PC-3 (cell line): ENCODE measurements around the gene TMEM127. TPM values are rescaled to one million over a fixed set of nuclear protein-coding genes. Genes with fewer than 3 reads are reported as not detected.

ENCODE experiments used
- ATAC-seq: fragments of 200-7000 bp; cut with Tn5 transposase; 2 replicates; pipeline ENCODE4 v1.9.1; 2020; ENCODE audit warnings: mild to moderate bottlenecking, moderate library complexity
- BruUV-seq: library from RNA; stranded (reverse); fragments of 400-500 nt; replicated peaks from 2 replicates; lab custom pipeline; 2021; lab: Mats Ljungman, UMichigan
- CTCF ChIA-PET: fragments of 300-600 bp; sonication (Branson Sonifier 250); formaldehyde crosslinking; loops from one replicate; lab custom pipeline; 2022; ENCODE audit warnings: antibody characterized with exemption; lab: Charles Lee
- POLR2A ChIA-PET: fragments of 300-600 bp; sonication (Branson Sonifier 250); formaldehyde crosslinking; loops from one replicate; lab custom pipeline; 2022; ENCODE audit warnings: antibody characterized with exemption; ENCODE audit not compliant: unreplicated experiment; lab: Charles Lee
- DNase-seq: peaks from one replicate; pipeline ENCODE4 v3.0.0-alpha.2; 2015
- H2AFZ ChIP-seq: fragments of 300-600 bp; sonication (generic); 2 replicates; pipeline ENCODE4 v1.6.0; 2016; ENCODE audit warnings: antibody characterized with exemption, low read length
- H3F3A ChIP-seq: fragments of 300-600 bp; sonication (generic); one replicate; pipeline ENCODE4 v1.6.0; 2017; ENCODE audit warnings: antibody characterized with exemption, low read length, control low read depth, mild to moderate bottlenecking; ENCODE audit not compliant: unreplicated experiment
- H3K27ac ChIP-seq: fragments of 300-600 bp; sonication (generic); 2 replicates; pipeline ENCODE4 v1.5.1; 2016; ENCODE audit warnings: mild to moderate bottlenecking, low read length
- H3K27me3 ChIP-seq: fragments of 300-600 bp; sonication (generic); 2 replicates; pipeline ENCODE4 v1.6.1; 2016; ENCODE audit warnings: low read length, mixed read lengths
- H3K36me3 ChIP-seq: fragments of 300-600 bp; sonication (generic); 2 replicates; pipeline ENCODE4 v1.6.1; 2016; ENCODE audit warnings: low read depth, mixed run types, low read length, mixed read lengths
- H3K4me1 ChIP-seq: fragments of 300-600 bp; sonication (generic); 2 replicates; pipeline ENCODE4 v1.5.1; 2016; ENCODE audit warnings: low read length; ENCODE audit not compliant: insufficient read depth
- H3K4me2 ChIP-seq: fragments of 300-600 bp; sonication (generic); 2 replicates; pipeline ENCODE4 v1.6.0; 2016; ENCODE audit warnings: low read length
- H3K4me3 ChIP-seq: fragments of 300-600 bp; sonication (generic); 2 replicates; pipeline ENCODE4 v1.5.1; 2016; ENCODE audit warnings: mild to moderate bottlenecking, low read length, mixed read lengths
- H3K79me2 ChIP-seq: fragments of 300-600 bp; sonication (generic); 2 replicates; pipeline ENCODE4 v1.6.1; 2017; ENCODE audit warnings: low read length, mixed read lengths
- H3K9ac ChIP-seq: fragments of 300-600 bp; sonication (generic); 2 replicates; pipeline ENCODE4 v1.6.0; 2016; ENCODE audit warnings: mild to moderate bottlenecking, low read length
- H3K9me2 ChIP-seq: fragments of 300-600 bp; sonication (generic); replicated peaks from 2 replicates; pipeline ENCODE4 v1.6.1; 2016; ENCODE audit warnings: mixed run types, low read length, mixed read lengths
- H3K9me3 ChIP-seq: fragments of 300-600 bp; sonication (generic); 2 replicates; pipeline ENCODE4 v1.6.1; 2016; ENCODE audit warnings: low read length, mixed read lengths
- H4K20me1 ChIP-seq: fragments of 300-600 bp; sonication (generic); 2 replicates; pipeline ENCODE4 v1.6.1; 2016; ENCODE audit warnings: low read length, mixed read lengths
- EZH2 ChIP-seq: fragments of 300-600 bp; sonication (generic); IDR thresholded peaks from one replicate; pipeline ENCODE4 v1.6.1; 2017; ENCODE audit warnings: antibody characterized with exemption, mild to moderate bottlenecking, low read length; ENCODE audit not compliant: unreplicated experiment
- EZH2phosphoT487 ChIP-seq: fragments of 300-600 bp; sonication (generic); IDR thresholded peaks from 2 replicates; pipeline ENCODE4 v1.6.1; 2018; ENCODE audit warnings: mild to moderate bottlenecking, antibody characterized with exemption, low read length, borderline replicate concordance
- intact Hi-C: fragments of 100-400 bp; cut with micrococcal nuclease; formaldehyde crosslinking; loops from 2 replicates; pipeline ENCODE4 v1.9.0; 2023
- total RNA-seq: library from RNA; depleted of rRNA; stranded (reverse); fragments of >200 nt; gene quantifications from 2 replicates; pipeline ENCODE4 v1.2.3, GENCODE V29; 2014
- TF ChIP-seq, protein P1 (sequence below): fragments of 300-600 bp; sonication (generic); conservative IDR thresholded peaks from 2 replicates; pipeline ENCODE4 v1.5.1; 2017; ENCODE audit warnings: antibody characterized with exemption, low read depth, mild to moderate bottlenecking, low read length

TMEM127 gene
- total RNA-seq, 1 experiment from 2014 or later, result 31.9 TPM

DNA sequence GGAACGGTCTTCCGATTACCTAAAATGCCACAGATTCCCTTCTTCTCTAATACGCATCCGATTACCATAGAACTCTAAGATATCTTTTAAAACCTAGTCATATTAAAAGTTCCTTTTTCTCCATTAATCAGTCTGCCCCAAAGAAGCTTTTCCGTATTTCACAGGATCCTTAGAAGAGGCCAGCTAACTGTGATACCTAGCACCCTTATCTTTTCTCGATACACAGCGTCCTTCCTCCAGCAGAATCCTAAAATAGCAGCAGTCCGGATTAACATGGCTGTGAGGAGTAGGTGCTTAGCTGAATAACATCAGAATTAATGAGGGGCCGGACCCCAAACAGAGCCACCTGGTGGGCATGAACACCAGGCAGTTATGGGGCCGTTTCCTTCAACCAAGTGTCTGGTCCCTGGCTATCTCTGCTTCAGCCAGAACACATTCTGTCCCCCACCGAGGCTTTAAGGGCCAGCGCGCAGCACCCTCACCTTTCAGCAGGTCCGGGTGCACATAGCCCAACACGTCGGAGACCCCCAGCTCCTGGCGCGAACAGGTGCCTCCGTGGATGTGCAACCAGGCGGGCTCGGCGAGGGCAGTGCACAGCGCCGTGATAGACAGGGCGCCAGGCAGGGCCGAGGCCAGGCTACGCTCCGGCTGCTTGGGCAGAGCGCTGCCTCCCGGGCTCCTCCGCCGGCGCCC, 995 bp downstream of the TMEM127 start:
- TF ChIP-seq EZH2, result no peak
- TF ChIP-seq, protein P1, sequence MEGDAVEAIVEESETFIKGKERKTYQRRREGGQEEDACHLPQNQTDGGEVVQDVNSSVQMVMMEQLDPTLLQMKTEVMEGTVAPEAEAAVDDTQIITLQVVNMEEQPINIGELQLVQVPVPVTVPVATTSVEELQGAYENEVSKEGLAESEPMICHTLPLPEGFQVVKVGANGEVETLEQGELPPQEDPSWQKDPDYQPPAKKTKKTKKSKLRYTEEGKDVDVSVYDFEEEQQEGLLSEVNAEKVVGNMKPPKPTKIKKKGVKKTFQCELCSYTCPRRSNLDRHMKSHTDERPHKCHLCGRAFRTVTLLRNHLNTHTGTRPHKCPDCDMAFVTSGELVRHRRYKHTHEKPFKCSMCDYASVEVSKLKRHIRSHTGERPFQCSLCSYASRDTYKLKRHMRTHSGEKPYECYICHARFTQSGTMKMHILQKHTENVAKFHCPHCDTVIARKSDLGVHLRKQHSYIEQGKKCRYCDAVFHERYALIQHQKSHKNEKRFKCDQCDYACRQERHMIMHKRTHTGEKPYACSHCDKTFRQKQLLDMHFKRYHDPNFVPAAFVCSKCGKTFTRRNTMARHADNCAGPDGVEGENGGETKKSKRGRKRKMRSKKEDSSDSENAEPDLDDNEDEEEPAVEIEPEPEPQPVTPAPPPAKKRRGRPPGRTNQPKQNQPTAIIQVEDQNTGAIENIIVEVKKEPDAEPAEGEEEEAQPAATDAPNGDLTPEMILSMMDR, result peak; percentile 54
- peaks cover 39% of the 10 kb centered on the region for H3K4me1 ChIP-seq
- H3K27me3 ChIP-seq, result no peaks in the 10 kb centered on the region
- CTCF ChIA-PET, result no interaction called here
- H3K4me2 ChIP-seq, result peak overlapping the region; percentile 94
- no peak overlapping the region for H3K27ac ChIP-seq
- ATAC-seq (peak; percentile 1; the same call in 1 of the 2 replicates), DNase-seq (no peak)
- no peaks in the 10 kb centered on the region for H3K9me2 ChIP-seq
- POLR2A ChIA-PET, result no interaction called here
- H2AFZ ChIP-seq, result no peak overlapping the region
- intact Hi-C loops, result loop anchor here (2.0 to 10.0 kb wide), 2 partner anchors 126 to 270 kb away; partner anchors contain the start of genes ANKRD36C and ASTL
- H4K20me1 ChIP-seq, result peaks cover 22% of the 10 kb centered on the region
- H3K36me3 ChIP-seq, result peaks cover 22% of the 10 kb centered on the region
- peak overlapping the region; percentile 100 for H3K4me3 ChIP-seq
- no TSS peak for BruUV-seq
- H3K9me3 ChIP-seq, result no peaks in the 10 kb centered on the region
- H3K79me2 ChIP-seq, result peaks cover 71% of the 10 kb centered on the region
- peak overlapping the region; percentile 93; the same call in 1 of the 2 replicates for H3K9ac ChIP-seq
- peaks cover 3% of the 10 kb centered on the region for H3F3A ChIP-seq

DNA sequence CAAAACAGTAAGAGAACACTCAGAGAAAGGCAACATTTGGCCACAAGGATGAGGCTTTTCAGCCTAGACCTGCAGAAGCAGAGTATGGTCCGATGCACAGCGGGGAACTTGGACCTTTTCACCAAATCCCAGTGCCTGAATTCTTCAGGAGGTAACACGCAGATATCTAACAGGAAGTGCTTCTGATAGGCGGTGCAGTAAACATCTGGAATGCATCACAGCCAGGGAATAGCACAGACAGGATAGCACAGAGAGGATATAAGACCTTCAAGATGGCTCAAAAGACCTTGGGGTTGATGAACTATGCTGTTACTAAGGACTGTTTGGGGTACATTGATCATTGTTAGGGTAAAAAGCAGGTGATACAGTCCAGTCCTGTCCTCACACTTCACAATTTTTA, 1.7 kb downstream of the TMEM127 start:
- peaks cover 29% of the 10 kb centered on the region for H4K20me1 ChIP-seq
- CTCF ChIA-PET, result no interaction called here
- DNase-seq, result no peak
- POLR2A ChIA-PET, result no interaction called here
- no peaks in the 10 kb centered on the region for H3K9me2 ChIP-seq
- peaks cover 5% of the 10 kb centered on the region for H3F3A ChIP-seq
- TF ChIP-seq, protein P1, result no peak
- TF ChIP-seq EZH2phosphoT487, result no peak
- TF ChIP-seq EZH2, result no peak
- H3K9me3 ChIP-seq, result no peaks in the 10 kb centered on the region
- H3K4me1 ChIP-seq, result peaks cover 45% of the 10 kb centered on the region
- no peak overlapping the region for H3K27ac ChIP-seq
- intact Hi-C loops, result loop anchor here (2.0 to 10.0 kb wide), 2 partner anchors 125 to 269 kb away; partner anchors contain the start of genes ANKRD36C and ASTL
- H3K9ac ChIP-seq, result no peak overlapping the region
- H3K4me3 ChIP-seq, result peak overlapping the region; percentile 100
- H3K79me2 ChIP-seq, result peaks cover 78% of the 10 kb centered on the region
- no peak for ATAC-seq
- no TSS peak for BruUV-seq
- peak overlapping the region; percentile 94 for H3K4me2 ChIP-seq
- no peak overlapping the region for H2AFZ ChIP-seq
- peaks cover 18% of the 10 kb centered on the region for H3K36me3 ChIP-seq
- no peaks in the 10 kb centered on the region for H3K27me3 ChIP-seq

DNA sequence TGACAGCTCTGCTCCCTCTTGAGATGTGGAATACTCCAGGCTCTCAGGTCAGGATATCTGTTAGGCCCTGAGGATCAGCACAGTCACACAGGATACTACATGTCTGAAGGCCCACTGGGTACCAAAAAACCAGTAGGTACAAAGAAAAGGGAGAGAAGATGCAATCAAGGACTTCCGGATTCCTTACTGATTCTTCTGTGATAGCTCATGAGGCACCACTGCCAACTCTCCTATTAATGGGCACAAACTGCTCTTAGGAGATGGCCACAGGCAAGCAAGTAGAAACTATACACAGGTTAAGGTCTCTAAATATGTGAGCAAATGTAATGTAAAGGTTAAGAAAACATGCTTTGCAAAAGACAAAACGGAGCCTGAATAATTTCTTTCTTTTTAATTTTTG, 3.5 kb downstream of the TMEM127 start:
- Histone ChIP-seq H3K9ac (no peak overlapping the region), H2AFZ (no peak overlapping the region), H4K20me1 (peaks cover 34% of the 10 kb centered on the region), H3K4me2 (no peak overlapping the region), H3K27ac (no peak overlapping the region), H3K4me1 (peaks cover 46% of the 10 kb centered on the region), H3K36me3 (peaks cover 3% of the 10 kb centered on the region; the same call in 1 of the 2 replicates), H3K27me3 (no peaks in the 10 kb centered on the region), H3K79me2 (peaks cover 82% of the 10 kb centered on the region), H3K9me2 (no peaks in the 10 kb centered on the region), H3F3A (peaks cover 5% of the 10 kb centered on the region), H3K4me3 (no peak overlapping the region), H3K9me3 (no peaks in the 10 kb centered on the region)
- DNase-seq, result no peak
- no peak for ATAC-seq
- ChIA-PET POLR2A (no interaction called here), CTCF (no interaction called here)
- no TSS peak for BruUV-seq
- intact Hi-C loops, result loop anchor here (10.0 kb wide), 1 partner anchor 268 kb away; the partner anchor contains the start of gene ANKRD36C
- TF ChIP-seq, protein P1, result no peak
- TF ChIP-seq EZH2phosphoT487, result no peak
- TF ChIP-seq EZH2, result no peak
